ENCODE measurements around the gene DHRSX.

DHRSX gene

GRCh38 chrX:2172359-2172758, 328.4 kb downstream of the DHRSX start:
- H3K36me3 Mint-ChIP-seq = peaks cover 15% of the 10 kb centered on the region
- no peaks in the 10 kb centered on the region for H3K27me3 Mint-ChIP-seq
- H3K9me3 Mint-ChIP-seq (ENCODE audit: low read depth) = peaks cover 4% of the 10 kb centered on the region
- no peak overlapping the region for H3K4me3 Mint-ChIP-seq
- H3K4me1 Mint-ChIP-seq (ENCODE audit: low read depth) = no peaks in the 10 kb centered on the region
- no peak overlapping the region for H3K27ac Mint-ChIP-seq
